Neural progenitor cell (in vitro differentiated cells): ENCODE data around the gene XPC. TPM values are rescaled to one million over a fixed set of nuclear protein-coding genes. Genes with fewer than 3 reads are reported as not detected.

Experiments used
- DNase-seq: peaks from one replicate; pipeline ENCODE4 v3.0.0-alpha.2; 2016; ENCODE audit warnings: low spot score
- H2AFZ ChIP-seq: fragments of 200-600 bp; sonication (generic); replicated peaks from 2 replicates; pipeline ENCODE4 v1.6.1; 2016; ENCODE audit warnings: antibody characterized with exemption
- H3F3A ChIP-seq: fragments of 200-600 bp; sonication (generic); 2 replicates; pipeline ENCODE4 v1.6.1; 2016; ENCODE audit warnings: antibody characterized with exemption, low read depth
- H3K27ac ChIP-seq: fragments of 200-600 bp; sonication (generic); 2 replicates; pipeline ENCODE4 v1.5.1; 2016; ENCODE audit warnings: mild to moderate bottlenecking
- H3K27me3 ChIP-seq: fragments of 200-600 bp; sonication (generic); 2 replicates; pipeline ENCODE4 v1.6.1; 2016; ENCODE audit warnings: mild to moderate bottlenecking, moderate library complexity
- H3K36me3 ChIP-seq: fragments of 200-600 bp; sonication (generic); 2 replicates; pipeline ENCODE4 v1.5.1; 2016
- H3K4me1 ChIP-seq: fragments of 200-600 bp; sonication (generic); 2 replicates; pipeline ENCODE4 v1.6.1; 2016; ENCODE audit warnings: mixed run types
- H3K4me2 ChIP-seq: fragments of 200-600 bp; sonication (generic); 2 replicates; pipeline ENCODE4 v1.6.1; 2016
- H3K4me3 ChIP-seq: fragments of 200-600 bp; sonication (generic); 2 replicates; pipeline ENCODE4 v1.5.1; 2016
- H3K79me2 ChIP-seq: fragments of 200-600 bp; sonication (generic); 2 replicates; pipeline ENCODE4 v1.6.1; 2016; ENCODE audit warnings: low read depth
- H3K9ac ChIP-seq: fragments of 200-600 bp; sonication (generic); 2 replicates; pipeline ENCODE4 v1.6.1; 2016
- H3K9me3 ChIP-seq: fragments of 200-600 bp; sonication (generic); 2 replicates; pipeline ENCODE4 v1.5.1; 2016; ENCODE audit warnings: low read depth
- H4K20me1 ChIP-seq: fragments of 200-600 bp; sonication (generic); 2 replicates; pipeline ENCODE4 v1.6.1; 2016; ENCODE audit warnings: low read depth
- H3K27ac Mint-ChIP-seq: 3 replicates; pipeline ENCODE4 v1.8.0; 2021; ENCODE audit warnings: mixed read lengths
- H3K27me3 Mint-ChIP-seq: 2 replicates; pipeline ENCODE4 v1.8.0; 2022; ENCODE audit warnings: low read depth, mild to moderate bottlenecking, inconsistent platforms, moderate library complexity, mixed read lengths; ENCODE audit not compliant: insufficient read depth
- H3K36me3 Mint-ChIP-seq: 3 replicates; pipeline ENCODE4 v1.8.0; 2021; ENCODE audit warnings: mixed read lengths
- H3K4me1 Mint-ChIP-seq: 3 replicates; pipeline ENCODE4 v1.8.0; 2021; ENCODE audit warnings: mixed read lengths
- H3K4me3 Mint-ChIP-seq: 3 replicates; pipeline ENCODE4 v1.8.0; 2021; ENCODE audit warnings: mild to moderate bottlenecking, moderate library complexity, mixed read lengths
- H3K9me3 Mint-ChIP-seq: 3 replicates; pipeline ENCODE4 v1.8.0; 2020; ENCODE audit warnings: mixed read lengths
- CTCF ChIP-seq: fragments of 200-600 bp; sonication (generic); IDR thresholded peaks from 2 replicates; pipeline ENCODE4 v1.5.1; 2017; ENCODE audit warnings: antibody characterized with exemption, mild to moderate bottlenecking
- EZH2 ChIP-seq: fragments of 200-600 bp; sonication (generic); IDR thresholded peaks from 2 replicates; pipeline ENCODE4 v1.6.1; 2017; ENCODE audit warnings: antibody characterized with exemption, mild to moderate bottlenecking, moderate library complexity
- EZH2phosphoT487 ChIP-seq: fragments of 200-600 bp; sonication (generic); IDR thresholded peaks from 2 replicates; pipeline ENCODE4 v1.6.1; 2017; ENCODE audit warnings: antibody characterized with exemption
- total RNA-seq: library from RNA; depleted of rRNA; stranded (reverse); fragments of >200 nt; gene quantifications from 2 replicates; pipeline ENCODE4 v1.2.3, GENCODE V29; 2015; ENCODE audit warnings: low replicate concordance

Gene XPC
- total RNA-seq, 1 donor from 2014 or later: 44.1 TPM

- H4K20me1 ChIP-seq: no peaks in the 10 kb centered on the region
- H3K4me3 ChIP-seq: no peak overlapping the region
- DNase-seq: no peak
- H3K4me1 Mint-ChIP-seq: peaks cover 23% of the 10 kb centered on the region
- H2AFZ ChIP-seq: no peak overlapping the region
- H3K36me3 Mint-ChIP-seq: no peaks in the 10 kb centered on the region
- peaks cover 16% of the 10 kb centered on the region for H3K4me1 ChIP-seq
- H3K27ac ChIP-seq: no peak overlapping the region
- no peaks in the 10 kb centered on the region for H3K9me3 ChIP-seq
- H3K27me3 Mint-ChIP-seq: peaks cover 2% of the 10 kb centered on the region
- H3K9ac ChIP-seq: no peak overlapping the region
- H3K9me3 Mint-ChIP-seq: no peaks in the 10 kb centered on the region
- no peak overlapping the region for H3K4me2 ChIP-seq
- H3K4me3 Mint-ChIP-seq: no peak overlapping the region
- peaks cover 4% of the 10 kb centered on the region for H3F3A ChIP-seq
- TF ChIP-seq EZH2phosphoT487 (no peak), CTCF (no peak), EZH2 (no peak)
- H3K27me3 ChIP-seq: no peaks in the 10 kb centered on the region
- H3K79me2 ChIP-seq: no peaks in the 10 kb centered on the region
- H3K36me3 ChIP-seq: no peaks in the 10 kb centered on the region
- H3K27ac Mint-ChIP-seq: no peak overlapping the region
Observed at GRCh38 chr3:14213066-14213774, 34.8 kb upstream of the XPC start.

DNA sequence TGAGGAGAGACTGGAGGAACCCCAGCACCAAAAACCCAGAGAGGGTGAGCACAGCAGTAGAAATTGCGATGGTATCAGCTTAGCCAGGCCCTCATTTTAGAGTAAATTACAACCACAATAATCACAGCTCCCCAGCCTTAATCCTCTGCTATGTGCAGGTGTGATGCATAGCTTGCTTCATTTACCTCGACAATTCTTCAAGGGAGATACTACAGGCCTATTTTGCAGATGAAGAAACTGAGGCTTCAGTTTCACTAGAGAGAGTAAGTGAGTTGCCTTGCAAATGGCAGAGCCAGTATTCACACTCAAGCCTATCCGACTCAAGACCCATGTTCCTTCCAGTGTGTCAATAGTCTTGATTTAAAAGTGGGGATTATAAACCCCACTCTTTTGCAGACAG, 33.6 kb upstream of the XPC start:
- Histone ChIP-seq H2AFZ (no peak overlapping the region), H3K27ac (no peak overlapping the region), H3K9ac (no peak overlapping the region), H3K4me1 (peaks cover 16% of the 10 kb centered on the region), H3K4me2 (no peak overlapping the region), H3K79me2 (no peaks in the 10 kb centered on the region), H4K20me1 (no peaks in the 10 kb centered on the region), H3K36me3 (no peaks in the 10 kb centered on the region), H3K4me3 (no peak overlapping the region), H3K27me3 (no peaks in the 10 kb centered on the region), H3K9me3 (no peaks in the 10 kb centered on the region), H3F3A (peaks cover 4% of the 10 kb centered on the region)
- H3K9me3 Mint-ChIP-seq: no peaks in the 10 kb centered on the region
- no peak for DNase-seq
- TF ChIP-seq EZH2phosphoT487: no peak
- no peak for TF ChIP-seq CTCF
- TF ChIP-seq EZH2: no peak
- H3K27ac Mint-ChIP-seq: no peak overlapping the region
- H3K36me3 Mint-ChIP-seq: no peaks in the 10 kb centered on the region
- H3K4me3 Mint-ChIP-seq: no peak overlapping the region
- H3K4me1 Mint-ChIP-seq: peaks cover 23% of the 10 kb centered on the region
- peaks cover 2% of the 10 kb centered on the region for H3K27me3 Mint-ChIP-seq

- no peaks in the 10 kb centered on the region for H3K9me3 Mint-ChIP-seq
- no peaks in the 10 kb centered on the region for H3K36me3 ChIP-seq
- H3K4me2 ChIP-seq: no peak overlapping the region
- H4K20me1 ChIP-seq: no peaks in the 10 kb centered on the region
- peaks cover 4% of the 10 kb centered on the region for H3F3A ChIP-seq
- peaks cover 16% of the 10 kb centered on the region for H3K4me1 ChIP-seq
- no peak overlapping the region for H3K27ac ChIP-seq
- H3K4me3 Mint-ChIP-seq: no peak overlapping the region
- H3K36me3 Mint-ChIP-seq: no peaks in the 10 kb centered on the region
- no peaks in the 10 kb centered on the region for H3K79me2 ChIP-seq
- no peak overlapping the region for H2AFZ ChIP-seq
- no peak for TF ChIP-seq EZH2phosphoT487
- no peak for TF ChIP-seq CTCF
- no peak for TF ChIP-seq EZH2
- no peak overlapping the region for H3K27ac Mint-ChIP-seq
- H3K9ac ChIP-seq: no peak overlapping the region
- no peaks in the 10 kb centered on the region for H3K27me3 ChIP-seq
- no peak overlapping the region for H3K4me3 ChIP-seq
- peaks cover 2% of the 10 kb centered on the region for H3K27me3 Mint-ChIP-seq
- no peak for DNase-seq
- H3K4me1 Mint-ChIP-seq: peaks cover 23% of the 10 kb centered on the region
- no peaks in the 10 kb centered on the region for H3K9me3 ChIP-seq
Observed at GRCh38 chr3:14211621-14212020, 33.2 kb upstream of the XPC start.
